Astrocyte (in vitro differentiated cells and primary cell): Measurements from ENCODE around the gene TAF4. TPM values are rescaled to one million over a fixed set of nuclear protein-coding genes. Genes with fewer than 3 reads are reported as not detected.

Experiments used
- DNase-seq: peaks from one replicate; pipeline ENCODE4 v3.0.0-alpha.2; 2010; ENCODE audit warnings: low read depth
- FAIRE-seq: peaks from 2 replicates; lab custom pipeline; 2011; peaks lifted over from hg19 to GRCh38; lab: Jason Lieb, UNC
- H2AFZ ChIP-seq: 2 replicates; pipeline ENCODE4 v1.6.0; 2012; ENCODE audit warnings: low read depth, low read length, inconsistent platforms
- H3K27ac ChIP-seq: 2 replicates; pipeline ENCODE4 v1.5.1; 2011; ENCODE audit warnings: low read depth, low read length, inconsistent platforms
- H3K27me3 ChIP-seq: 2 replicates; pipeline ENCODE4 v1.6.0; 2011; ENCODE audit warnings: low read length, inconsistent platforms; ENCODE audit not compliant: insufficient read depth
- H3K36me3 ChIP-seq: 2 replicates; pipeline ENCODE4 v1.5.1; 2011; ENCODE audit warnings: low read length, inconsistent platforms; ENCODE audit not compliant: insufficient read depth
- H3K4me1 ChIP-seq: 2 replicates; pipeline ENCODE4 v1.5.1; 2011; ENCODE audit warnings: low read length, inconsistent platforms; ENCODE audit not compliant: insufficient read depth
- H3K4me2 ChIP-seq: 2 replicates; pipeline ENCODE4 v1.6.0; 2012; ENCODE audit warnings: low read length, inconsistent platforms
- H3K4me3 ChIP-seq: 2 replicates; pipeline ENCODE4 v1.5.1; 2011; ENCODE audit warnings: low read depth, mild to moderate bottlenecking, low read length, inconsistent platforms; ENCODE audit not compliant: insufficient read depth
- H3K79me2 ChIP-seq: 2 replicates; pipeline ENCODE4 v1.6.0; 2012; ENCODE audit warnings: mild to moderate bottlenecking, low read length, inconsistent platforms; ENCODE audit not compliant: insufficient read depth
- H3K9ac ChIP-seq: 2 replicates; pipeline ENCODE4 v1.6.0; 2012; ENCODE audit warnings: mild to moderate bottlenecking, low read length, inconsistent platforms
- H3K9me3 ChIP-seq: 2 replicates; pipeline ENCODE4 v1.5.1; 2012; ENCODE audit warnings: low read depth, mild to moderate bottlenecking, low read length, inconsistent platforms; ENCODE audit not compliant: insufficient read depth
- H4K20me1 ChIP-seq: 2 replicates; pipeline ENCODE4 v1.6.0; 2012; ENCODE audit warnings: low read length, inconsistent platforms; ENCODE audit not compliant: insufficient read depth
- H3K27ac Mint-ChIP-seq: one replicate; pipeline ENCODE4 v1.8.0; 2021; ENCODE audit warnings: mild to moderate bottlenecking, mixed read lengths; ENCODE audit not compliant: unreplicated experiment
- H3K27me3 Mint-ChIP-seq: one replicate; pipeline ENCODE4 v1.8.0; 2021; ENCODE audit warnings: low read depth, mixed read lengths; ENCODE audit not compliant: unreplicated experiment
- H3K36me3 Mint-ChIP-seq: one replicate; pipeline ENCODE4 v1.8.0; 2021; ENCODE audit warnings: low read depth, mixed read lengths; ENCODE audit not compliant: unreplicated experiment
- H3K4me1 Mint-ChIP-seq: one replicate; pipeline ENCODE4 v1.8.0; 2021; ENCODE audit warnings: low read depth, mixed read lengths; ENCODE audit not compliant: unreplicated experiment
- H3K4me3 Mint-ChIP-seq: one replicate; pipeline ENCODE4 v1.8.0; 2021; ENCODE audit warnings: mild to moderate bottlenecking, moderate library complexity, mixed read lengths; ENCODE audit not compliant: unreplicated experiment
- H3K9me3 Mint-ChIP-seq: one replicate; pipeline ENCODE4 v1.8.0; 2021; ENCODE audit warnings: mild to moderate bottlenecking, mixed read lengths; ENCODE audit not compliant: unreplicated experiment
- CTCF ChIP-seq: IDR thresholded peaks from 2 replicates; pipeline ENCODE4 v1.5.1; 2011; ENCODE audit warnings: low read depth, mild to moderate bottlenecking, inconsistent platforms, low read length, moderate library complexity; ENCODE audit not compliant: insufficient read depth
- EZH2 ChIP-seq: IDR thresholded peaks from 2 replicates; pipeline ENCODE4 v1.6.1; 2012; ENCODE audit warnings: mild to moderate bottlenecking, low read length, inconsistent platforms; ENCODE audit not compliant: insufficient read depth
- total RNA-seq: library from RNA; stranded (reverse); gene quantifications from 2 replicates; pipeline ENCODE4 v1.2.1, GENCODE V29; 2021

The TAF4 gene
- total RNA-seq, 1 donor from 2014 or later: 11.8 TPM

DNA sequence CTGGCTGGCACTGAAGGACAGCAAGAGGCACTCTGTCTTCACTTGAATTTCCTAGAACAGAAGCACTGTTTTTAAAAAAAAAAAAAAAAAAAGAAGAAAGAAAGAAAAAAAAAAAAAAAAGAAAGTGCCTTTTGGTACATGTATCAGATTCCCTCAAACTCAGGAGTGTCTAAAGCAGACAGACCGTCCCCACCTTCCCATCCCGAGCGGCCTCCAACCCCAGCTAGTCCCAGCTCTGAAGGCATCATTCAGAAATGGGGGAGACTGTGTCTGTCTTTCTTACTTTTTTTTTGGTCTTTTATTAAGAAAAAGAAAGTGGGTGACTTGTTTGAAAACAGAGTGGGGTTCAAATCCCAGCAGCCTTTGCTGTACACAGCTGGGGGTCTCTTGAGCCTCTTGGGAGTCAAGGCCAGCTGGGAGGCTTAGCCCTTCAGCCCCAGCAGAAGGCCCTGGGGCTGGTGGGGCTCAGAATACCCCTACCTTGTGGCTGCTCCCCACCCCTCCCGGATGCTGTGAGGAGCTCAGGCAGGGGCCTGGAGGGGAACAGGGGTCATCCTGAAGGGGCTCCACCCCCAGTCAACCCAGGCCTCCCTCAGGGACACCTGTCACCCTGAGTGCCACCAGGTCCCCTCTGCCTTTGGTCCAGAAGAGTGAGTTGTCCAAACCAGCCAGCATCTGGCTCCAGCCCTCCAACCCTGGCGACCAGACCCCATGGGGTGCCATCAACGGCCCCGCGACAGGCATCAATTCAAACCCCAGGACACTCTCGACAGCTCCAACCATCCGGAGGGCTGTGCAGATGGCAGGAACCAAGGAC, 128.3 kb downstream of the TAF4 start:
- Histone ChIP-seq H3K27ac (no peak overlapping the region), H3K4me2 (no peak overlapping the region), H2AFZ (no peak overlapping the region), H3K36me3 (no peaks in the 10 kb centered on the region), H3K4me3 (no peak overlapping the region), H3K79me2 (no peaks in the 10 kb centered on the region), H3K9ac (no peak overlapping the region), H4K20me1 (no peaks in the 10 kb centered on the region), H3K9me3 (no peaks in the 10 kb centered on the region), H3K27me3 (no peaks in the 10 kb centered on the region), H3K4me1 (no peaks in the 10 kb centered on the region)
- Mint-ChIP-seq H3K27ac (no peak overlapping the region), H3K4me3 (no peak overlapping the region), H3K4me1 (no peaks in the 10 kb centered on the region), H3K36me3 (peaks cover 2% of the 10 kb centered on the region), H3K9me3 (no peaks in the 10 kb centered on the region), H3K27me3 (peaks cover 12% of the 10 kb centered on the region)
- DNase-seq (no peak), FAIRE-seq (no peak)
- TF ChIP-seq CTCF: no peak
- TF ChIP-seq EZH2: no peak

GRCh38 chr20:61936701-61937131, 129.0 kb downstream of the TAF4 start:
- no peaks in the 10 kb centered on the region for H3K79me2 ChIP-seq
- H3K27me3 ChIP-seq: no peaks in the 10 kb centered on the region
- H3K27ac ChIP-seq: no peak overlapping the region
- no peaks in the 10 kb centered on the region for H3K9me3 ChIP-seq
- no peaks in the 10 kb centered on the region for H3K4me1 ChIP-seq
- Mint-ChIP-seq H3K27ac (no peak overlapping the region), H3K27me3 (peaks cover 12% of the 10 kb centered on the region), H3K4me3 (no peak overlapping the region), H3K4me1 (no peaks in the 10 kb centered on the region), H3K36me3 (peaks cover 2% of the 10 kb centered on the region), H3K9me3 (no peaks in the 10 kb centered on the region)
- DNase-seq (no peak), FAIRE-seq (no peak)
- no peak for TF ChIP-seq EZH2
- no peak for TF ChIP-seq CTCF
- no peaks in the 10 kb centered on the region for H4K20me1 ChIP-seq
- no peak overlapping the region for H3K9ac ChIP-seq
- no peaks in the 10 kb centered on the region for H3K36me3 ChIP-seq
- H2AFZ ChIP-seq: no peak overlapping the region
- H3K4me3 ChIP-seq: no peak overlapping the region
- H3K4me2 ChIP-seq: no peak overlapping the region
